Measurements from ENCODE around the gene ATG7.
"Not testable (repeated sequence)": the region's sequence is repeated elsewhere in the genome, so short reads cannot be mapped to it uniquely, and the experiment has no call there.

ATG7 gene

DNA sequence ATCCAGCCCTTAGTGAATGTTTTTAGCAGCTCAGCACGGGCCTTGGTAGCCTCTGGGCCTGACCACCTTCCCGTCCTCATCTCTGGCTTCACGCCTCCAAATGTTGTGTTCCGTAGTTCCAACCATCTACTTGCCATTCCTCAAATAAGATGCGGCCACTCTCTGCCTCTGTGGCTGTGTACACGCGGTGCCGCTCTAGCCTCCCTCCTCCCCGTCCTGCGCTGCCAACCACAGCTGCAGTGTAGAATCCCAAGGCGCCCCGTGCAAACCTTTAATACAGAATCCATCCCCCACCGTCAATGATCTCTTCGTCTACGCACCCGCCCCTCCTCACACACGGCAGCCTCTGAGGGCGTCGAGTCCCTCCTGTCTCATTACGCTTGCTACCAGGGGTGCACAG is 294.3 kb downstream of the ATG7 start:
- no peaks in the 10 kb centered on the region for H3K9me3 ChIP-seq (ENCODE audit: low read depth, low read length)
- H3K27ac ChIP-seq, result no peak overlapping the region
- H3K9ac ChIP-seq (ENCODE audit: insufficient read length), result no peak overlapping the region
- DNase-seq (ENCODE audit: low read depth, low spot score), result no peak
- H3K36me3 ChIP-seq (ENCODE audit: insufficient read depth, low read length), result no peaks in the 10 kb centered on the region
- no peak for TF ChIP-seq EZH2 (IDR thresholded peaks at IDR 0.05)
- TF ChIP-seq POLR2AphosphoS5 (IDR thresholded peaks at IDR 0.05; ENCODE audit: borderline replicate concordance, low read depth, low read length), result no peak
- no peak for TF ChIP-seq FOXP2 (optimal IDR thresholded peaks at IDR 0.05; ENCODE audit: control extremely low read depth, extremely low read length, insufficient read depth)
- no peak overlapping the region for H3K4me3 ChIP-seq

DNA sequence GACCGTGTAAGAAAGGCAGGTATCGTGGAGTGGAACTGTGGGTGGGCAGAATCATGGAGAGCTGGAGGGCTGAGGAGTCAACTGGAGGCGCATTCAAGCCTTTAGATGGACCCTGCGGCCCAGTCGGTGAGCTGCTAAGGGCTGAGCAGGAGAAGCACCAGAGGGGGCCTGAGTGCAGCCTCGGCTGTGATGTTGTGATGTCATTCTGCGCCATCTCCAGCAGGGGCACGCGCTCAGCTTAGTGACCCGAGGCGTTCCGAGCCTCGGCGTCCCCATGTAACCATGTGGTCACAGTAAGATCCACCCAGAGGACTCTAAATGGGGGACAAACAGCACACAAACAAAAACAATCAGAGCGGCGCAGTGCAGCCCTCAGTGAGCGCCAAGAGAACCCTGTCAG is 294.7 kb downstream of the ATG7 start:
- no peak overlapping the region for H3K27ac ChIP-seq
- DNase-seq (ENCODE audit: low read depth, low spot score), result no peak
- no peak overlapping the region for H3K9ac ChIP-seq (ENCODE audit: insufficient read length)

DNA sequence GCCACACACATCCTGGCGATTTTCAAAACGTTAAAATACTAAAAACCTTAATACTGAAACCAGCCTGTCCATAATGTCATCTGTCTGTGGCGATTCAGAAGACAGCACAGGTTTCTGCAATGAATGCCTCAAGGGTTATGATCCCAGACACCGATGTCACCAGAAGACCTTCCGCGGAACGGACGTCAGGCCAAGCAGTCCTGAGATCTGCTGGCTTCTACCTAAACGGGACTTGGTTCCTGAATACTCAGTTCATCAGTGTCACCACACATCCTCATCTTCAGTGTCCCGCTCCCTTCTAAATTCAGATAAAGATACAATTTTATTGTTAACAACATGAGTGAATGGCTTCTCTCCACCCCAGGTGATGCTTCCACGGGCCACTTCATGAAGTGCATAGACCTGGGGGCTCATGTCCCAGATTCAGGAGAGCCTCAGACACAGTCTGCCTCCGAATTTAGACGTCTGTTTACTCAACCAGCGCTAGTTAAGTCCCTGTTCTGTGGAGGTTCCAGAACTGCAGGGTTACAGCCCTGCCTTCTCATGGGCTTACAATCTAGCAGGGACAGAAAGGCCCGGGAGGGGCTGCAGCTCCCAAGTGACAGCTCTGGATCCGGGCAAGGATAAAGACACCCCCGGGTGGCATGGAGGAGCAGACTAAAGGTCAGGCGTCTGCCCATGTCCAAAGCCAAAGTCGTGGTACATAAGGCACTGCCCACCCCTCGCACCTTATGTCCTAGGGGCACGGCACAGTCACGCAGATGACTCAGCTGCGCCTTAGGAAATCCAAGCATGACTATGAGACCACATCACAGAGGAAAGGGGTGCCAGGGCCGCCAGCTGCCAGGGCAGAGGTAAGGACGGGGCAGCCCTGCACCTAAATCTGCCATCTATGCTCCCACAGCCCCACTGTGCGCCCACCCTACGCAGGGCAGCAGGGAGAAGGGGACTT is 295.6 kb downstream of the ATG7 start:
- no peak for TF ChIP-seq POLR2AphosphoS5 (IDR thresholded peaks at IDR 0.05; ENCODE audit: borderline replicate concordance, low read depth, low read length)
- TF ChIP-seq FOXP2 (optimal IDR thresholded peaks at IDR 0.05; ENCODE audit: control extremely low read depth, extremely low read length, insufficient read depth), result no peak
- TF ChIP-seq EZH2 (IDR thresholded peaks at IDR 0.05), result no peak
- Histone ChIP-seq H3K9me3 (ENCODE audit: low read depth, low read length) (no peaks in the 10 kb centered on the region), H3K27ac (no peak overlapping the region), H3K36me3 (ENCODE audit: insufficient read depth, low read length) (no peaks in the 10 kb centered on the region), H3K4me3 (no peak overlapping the region), H3K9ac (ENCODE audit: insufficient read length) (no peak overlapping the region)
- no peak for DNase-seq (ENCODE audit: low read depth, low spot score)

More for the DNA sequence above, 294.7 kb downstream of the ATG7 start:
- H3K4me3 ChIP-seq, result no peak overlapping the region
- H3K36me3 ChIP-seq (ENCODE audit: insufficient read depth, low read length), result no peaks in the 10 kb centered on the region
- TF ChIP-seq EZH2 (IDR thresholded peaks at IDR 0.05) (no peak), POLR2AphosphoS5 (IDR thresholded peaks at IDR 0.05; ENCODE audit: borderline replicate concordance, low read depth, low read length) (no peak), FOXP2 (optimal IDR thresholded peaks at IDR 0.05; ENCODE audit: control extremely low read depth, extremely low read length, insufficient read depth) (no peak)
- H3K9me3 ChIP-seq (ENCODE audit: low read depth, low read length), result no peaks in the 10 kb centered on the region

DNA sequence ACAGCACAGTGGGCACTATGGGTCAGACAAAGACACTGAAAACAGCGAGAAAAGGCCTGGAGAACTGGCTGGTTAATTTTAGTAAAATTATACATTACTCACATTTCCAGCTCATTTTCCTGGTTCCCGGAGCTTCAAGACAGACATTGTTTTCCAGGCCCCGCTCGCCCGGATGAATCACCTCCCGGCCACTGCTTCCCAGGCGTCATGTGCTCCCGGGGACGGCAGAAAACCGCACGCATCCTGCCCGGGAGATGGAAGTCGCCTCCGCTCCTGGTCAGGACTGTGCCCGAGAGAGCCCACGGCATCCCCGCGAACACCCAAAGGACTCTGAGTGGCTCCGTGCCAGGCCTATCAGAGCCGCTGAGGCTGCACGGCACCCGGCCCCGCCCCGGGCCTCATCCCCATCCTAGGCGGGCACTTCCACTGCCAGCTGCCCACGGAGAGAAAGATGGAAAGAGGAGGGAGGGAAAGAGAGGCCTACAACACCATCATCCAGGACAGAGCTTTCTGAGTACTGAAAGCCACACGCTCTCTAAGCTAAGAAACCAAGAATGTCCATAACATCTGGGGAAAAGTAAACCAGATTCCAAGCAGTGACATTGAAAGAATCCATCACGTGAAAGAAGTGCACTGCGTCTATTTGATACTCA is 296.4 kb downstream of the ATG7 start:
- no peak for DNase-seq (ENCODE audit: low read depth, low spot score)
- TF ChIP-seq EZH2 (IDR thresholded peaks at IDR 0.05) (no peak), POLR2AphosphoS5 (IDR thresholded peaks at IDR 0.05; ENCODE audit: borderline replicate concordance, low read depth, low read length) (no peak), FOXP2 (optimal IDR thresholded peaks at IDR 0.05; ENCODE audit: control extremely low read depth, extremely low read length, insufficient read depth) (no peak)
- H3K9ac ChIP-seq (ENCODE audit: insufficient read length), result no peak overlapping the region
- no peak overlapping the region for H3K27ac ChIP-seq
- H3K36me3 ChIP-seq (ENCODE audit: insufficient read depth, low read length), result no peaks in the 10 kb centered on the region
- H3K4me3 ChIP-seq, result no peak overlapping the region
- H3K9me3 ChIP-seq (ENCODE audit: low read depth, low read length), result no peaks in the 10 kb centered on the region

DNA sequence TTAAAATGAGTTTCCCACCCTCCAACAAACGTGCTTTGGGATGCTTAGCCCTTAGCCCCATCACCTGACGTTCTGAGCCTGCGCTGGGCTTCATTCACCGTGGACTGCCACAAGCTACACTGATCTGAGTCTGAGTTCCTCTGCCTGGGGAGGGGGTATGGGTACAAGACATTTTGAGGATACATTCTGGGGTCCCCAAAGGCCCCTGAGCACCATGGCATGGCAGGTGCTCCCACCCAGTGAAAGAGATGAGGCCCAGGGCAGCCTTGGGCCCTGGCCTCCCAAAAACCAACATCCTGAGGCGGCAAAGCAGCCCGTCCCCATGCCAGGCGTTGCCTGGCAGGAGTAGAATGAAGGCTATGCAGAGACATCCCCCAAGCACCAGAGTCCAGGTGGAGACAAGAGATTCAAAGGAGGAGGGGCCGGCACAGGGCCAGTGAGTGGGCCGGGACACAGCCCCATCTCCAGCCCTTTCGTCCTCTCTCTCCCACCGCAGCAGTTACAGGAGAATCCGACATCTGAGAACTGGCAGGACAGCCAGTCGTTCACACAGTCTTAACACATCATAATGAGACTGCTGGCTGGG is 297.1 kb downstream of the ATG7 start:
- no peak overlapping the region for H3K27ac ChIP-seq
- H3K9ac ChIP-seq (ENCODE audit: insufficient read length), result no peak overlapping the region
- TF ChIP-seq EZH2 (IDR thresholded peaks at IDR 0.05) (no peak), FOXP2 (optimal IDR thresholded peaks at IDR 0.05; ENCODE audit: control extremely low read depth, extremely low read length, insufficient read depth) (no peak), POLR2AphosphoS5 (IDR thresholded peaks at IDR 0.05; ENCODE audit: borderline replicate concordance, low read depth, low read length) (no peak)
- no peak for DNase-seq (ENCODE audit: low read depth, low spot score)
- no peaks in the 10 kb centered on the region for H3K36me3 ChIP-seq (ENCODE audit: insufficient read depth, low read length)
- H3K4me3 ChIP-seq, result no peak overlapping the region
- H3K9me3 ChIP-seq (ENCODE audit: low read depth, low read length), result no peaks in the 10 kb centered on the region

DNA sequence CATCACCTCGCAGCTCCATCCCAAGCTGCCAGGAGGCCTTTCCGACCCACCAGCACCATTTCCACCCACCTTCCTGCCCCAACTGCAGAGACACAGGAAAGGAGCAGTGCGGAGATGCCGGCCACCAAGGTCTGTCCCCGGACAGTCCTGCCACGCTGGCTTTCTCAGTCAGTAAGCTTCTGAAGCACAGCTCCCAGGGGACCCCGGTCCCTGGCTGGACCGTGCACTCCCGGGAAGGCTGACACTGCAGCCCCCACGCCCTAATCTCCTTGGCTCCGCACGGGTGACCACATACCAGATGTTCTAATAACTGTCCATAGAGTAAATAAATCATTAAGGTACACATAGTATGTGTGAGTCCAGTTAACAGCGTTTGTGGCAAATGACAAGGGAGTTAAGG is 298.1 kb downstream of the ATG7 start:
- no peaks in the 10 kb centered on the region for H3K9me3 ChIP-seq (ENCODE audit: low read depth, low read length)
- H3K36me3 ChIP-seq (ENCODE audit: insufficient read depth, low read length), result no peaks in the 10 kb centered on the region
- no peak overlapping the region for H3K4me3 ChIP-seq
- H3K27ac ChIP-seq, result no peak overlapping the region
- DNase-seq (ENCODE audit: low read depth, low spot score), result no peak
- TF ChIP-seq FOXP2 (optimal IDR thresholded peaks at IDR 0.05; ENCODE audit: control extremely low read depth, extremely low read length, insufficient read depth) (no peak), EZH2 (IDR thresholded peaks at IDR 0.05) (no peak), POLR2AphosphoS5 (IDR thresholded peaks at IDR 0.05; ENCODE audit: borderline replicate concordance, low read depth, low read length) (no peak)
- H3K9ac ChIP-seq (ENCODE audit: insufficient read length), result no peak overlapping the region

DNA sequence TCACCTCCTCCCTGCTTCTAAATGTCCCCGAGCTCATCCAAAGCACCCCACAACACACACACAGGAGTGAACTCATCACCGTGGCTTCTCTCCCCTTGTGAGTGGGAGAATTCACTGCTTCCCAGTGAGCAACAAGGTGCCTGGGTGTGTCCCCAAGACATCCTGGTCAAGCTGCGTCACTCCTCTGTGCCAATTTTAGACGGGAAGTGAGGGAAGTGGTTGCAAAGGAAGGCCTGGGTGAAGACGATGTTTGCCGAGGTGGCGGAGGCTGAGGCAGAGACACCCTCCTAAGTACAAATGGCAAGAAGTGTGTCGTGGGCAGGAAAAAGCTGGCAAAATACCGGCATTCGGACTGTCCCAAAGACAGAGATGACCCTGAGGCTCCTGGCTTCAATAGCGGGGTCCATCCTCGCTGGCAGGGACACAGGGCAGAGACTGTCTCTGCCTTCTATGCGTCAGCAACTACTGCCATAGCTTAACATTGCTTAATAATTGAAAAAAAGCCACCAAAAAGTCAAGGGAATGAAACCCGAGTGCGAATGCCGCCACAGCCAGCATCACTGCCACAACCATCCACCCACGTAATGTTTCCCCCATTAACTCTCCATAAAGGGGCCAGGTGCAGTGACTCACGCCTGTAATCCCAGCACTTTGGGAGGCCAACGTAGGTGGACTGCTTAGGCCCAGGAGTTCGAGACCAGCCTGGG is 298.7 kb downstream of the ATG7 start:
- Histone ChIP-seq H3K9ac (ENCODE audit: insufficient read length) (no peak overlapping the region), H3K9me3 (ENCODE audit: low read depth, low read length) (no peaks in the 10 kb centered on the region), H3K27ac (no peak overlapping the region), H3K4me3 (no peak overlapping the region), H3K36me3 (ENCODE audit: insufficient read depth, low read length) (no peaks in the 10 kb centered on the region)
- no peak for DNase-seq (ENCODE audit: low read depth, low spot score)
- no peak for TF ChIP-seq FOXP2 (optimal IDR thresholded peaks at IDR 0.05; ENCODE audit: control extremely low read depth, extremely low read length, insufficient read depth)
- TF ChIP-seq POLR2AphosphoS5 (IDR thresholded peaks at IDR 0.05; ENCODE audit: borderline replicate concordance, low read depth, low read length), result no peak
- no peak for TF ChIP-seq EZH2 (IDR thresholded peaks at IDR 0.05)

DNA sequence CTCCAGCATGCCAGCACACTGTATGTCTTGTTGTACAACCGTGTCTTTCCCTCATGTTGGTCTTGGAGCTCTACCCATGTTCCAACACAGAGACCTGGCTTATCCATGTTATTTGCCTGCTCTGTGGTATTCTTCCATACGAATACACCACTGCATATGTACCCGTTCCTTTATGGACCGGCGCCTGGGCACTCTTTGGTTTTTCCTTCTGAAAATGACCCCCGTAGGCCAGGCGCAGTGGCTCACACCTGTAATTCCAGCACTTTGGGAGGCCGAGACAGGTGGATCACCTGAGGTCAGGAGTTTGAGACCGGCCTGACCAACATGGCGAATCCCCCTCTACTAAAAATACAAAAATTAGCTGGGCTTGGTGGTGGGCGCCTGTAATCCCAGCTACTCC is 300.5 kb downstream of the ATG7 start:
- not testable (repeated sequence) for H3K4me3 ChIP-seq; H3K9me3 ChIP-seq (ENCODE audit: low read depth, low read length); DNase-seq (ENCODE audit: low read depth, low spot score); H3K9ac ChIP-seq (ENCODE audit: insufficient read length); H3K36me3 ChIP-seq (ENCODE audit: insufficient read depth, low read length); H3K27ac ChIP-seq

All from SK-N-MC (cell line).